Measurements from ENCODE around the gene WDFY4. TPM values are rescaled to one million over a fixed set of nuclear protein-coding genes. Genes with fewer than 3 reads are reported as not detected.

Gene WDFY4
- total RNA-seq, 1 donor from 2014 or later: 26.5 TPM

- Histone ChIP-seq H3K9me3 (no peaks in the 10 kb centered on the region), H3K4me3 (no peak overlapping the region), H3K4me1 (no peaks in the 10 kb centered on the region), H3K27me3 (no peaks in the 10 kb centered on the region), H3K27ac (no peak overlapping the region), H3K36me3 (no peaks in the 10 kb centered on the region)
- intact Hi-C loops (cut with DNase I): no loop called here
- DNase-seq: no peak
- no peak for TF ChIP-seq CTCF (IDR thresholded peaks at IDR 0.05)
- ATAC-seq: no peak
Observed at GRCh38 chr10:48958598-48959190, 274.0 kb downstream of the WDFY4 start.

GRCh38 chr10:48964038-48964437 is 279.4 kb downstream of the WDFY4 start:
- ATAC-seq (no peak), DNase-seq (no peak)
- no peaks in the 10 kb centered on the region for H3K4me1 ChIP-seq
- H3K27ac ChIP-seq: no peak overlapping the region
- H3K9me3 ChIP-seq: no peaks in the 10 kb centered on the region
- intact Hi-C loops (cut with DNase I): no loop called here
- no peaks in the 10 kb centered on the region for H3K36me3 ChIP-seq
- TF ChIP-seq CTCF (IDR thresholded peaks at IDR 0.05): no peak
- no peak overlapping the region for H3K4me3 ChIP-seq
- no peaks in the 10 kb centered on the region for H3K27me3 ChIP-seq

- no peak overlapping the region for H3K4me3 ChIP-seq
- no peaks in the 10 kb centered on the region for H3K4me1 ChIP-seq
- H3K36me3 ChIP-seq: no peaks in the 10 kb centered on the region
- no peak for DNase-seq
- no peak overlapping the region for H3K27ac ChIP-seq
- ATAC-seq: no peak
- intact Hi-C loops (cut with DNase I): no loop called here
- no peaks in the 10 kb centered on the region for H3K27me3 ChIP-seq
- no peaks in the 10 kb centered on the region for H3K9me3 ChIP-seq
- TF ChIP-seq CTCF (IDR thresholded peaks at IDR 0.05): no peak
Observed at GRCh38 chr10:48965460-48965859, 280.8 kb downstream of the WDFY4 start.

- H3K9me3 ChIP-seq: no peaks in the 10 kb centered on the region
- no peak for DNase-seq
- H3K36me3 ChIP-seq: no peaks in the 10 kb centered on the region
- intact Hi-C loops (cut with DNase I): no loop called here
- ATAC-seq: no peak
- H3K4me1 ChIP-seq: no peaks in the 10 kb centered on the region
- H3K27me3 ChIP-seq: no peaks in the 10 kb centered on the region
- H3K27ac ChIP-seq: no peak overlapping the region
- TF ChIP-seq CTCF (IDR thresholded peaks at IDR 0.05): no peak
- no peak overlapping the region for H3K4me3 ChIP-seq
Observed at GRCh38 chr10:48968036-48968435, 283.4 kb downstream of the WDFY4 start.

- DNase-seq (no peak), ATAC-seq (no peak)
- Histone ChIP-seq H3K4me1 (no peaks in the 10 kb centered on the region), H3K36me3 (no peaks in the 10 kb centered on the region), H3K27ac (no peak overlapping the region), H3K4me3 (no peak overlapping the region), H3K27me3 (no peaks in the 10 kb centered on the region), H3K9me3 (no peaks in the 10 kb centered on the region)
- TF ChIP-seq CTCF (IDR thresholded peaks at IDR 0.05): no peak
- intact Hi-C loops (cut with DNase I): no loop called here
Observed at GRCh38 chr10:48970046-48970445, 285.4 kb downstream of the WDFY4 start.

GRCh38 chr10:48970654-48971053 is 286.0 kb downstream of the WDFY4 start:
- TF ChIP-seq CTCF (IDR thresholded peaks at IDR 0.05): no peak
- no peak for ATAC-seq
- H3K4me1 ChIP-seq: no peaks in the 10 kb centered on the region
- DNase-seq: no peak
- intact Hi-C loops (cut with DNase I): no loop called here
- H3K9me3 ChIP-seq: no peaks in the 10 kb centered on the region
- no peak overlapping the region for H3K4me3 ChIP-seq
- no peak overlapping the region for H3K27ac ChIP-seq
- no peaks in the 10 kb centered on the region for H3K27me3 ChIP-seq
- H3K36me3 ChIP-seq: no peaks in the 10 kb centered on the region

Measured in upper lobe of right lung (tissue), 1 donor.